Muscle of leg (tissue), 11 donors: ENCODE data around the gene SYT13. TPM values are rescaled to one million over a fixed set of nuclear protein-coding genes. Genes with fewer than 3 reads are reported as not detected.

Source experiments
- DNase-seq: peaks from one replicate; pipeline ENCODE4 v3.0.0; 2013
- H3K27ac ChIP-seq: one replicate; pipeline ENCODE4 v1.5.1; 2013; ENCODE audit warnings: mild to moderate bottlenecking, low read length, control low read depth
- H3K27me3 ChIP-seq: one replicate; pipeline ENCODE4 v1.6.1; 2013; ENCODE audit warnings: low read length; ENCODE audit not compliant: control insufficient read depth, insufficient read depth
- H3K36me3 ChIP-seq: one replicate; pipeline ENCODE4 v1.6.1; 2013; ENCODE audit warnings: low read length; ENCODE audit not compliant: control insufficient read depth, insufficient read depth
- H3K4me1 ChIP-seq: one replicate; pipeline ENCODE4 v1.6.1; 2013; ENCODE audit warnings: low read length; ENCODE audit not compliant: control insufficient read depth, insufficient read depth
- H3K4me3 ChIP-seq: one replicate; pipeline ENCODE4 v1.5.1; 2013; ENCODE audit warnings: low read length, control low read depth
- H3K9me3 ChIP-seq: replicated peaks from 2 replicates; pipeline ENCODE4 v1.6.1; 2013; ENCODE audit warnings: low read depth, low read length; ENCODE audit not compliant: control insufficient read depth
- WGBS: methylation state at CpG from one replicate; pipeline ENCODE4 v1.1.5; 2013; ENCODE audit warnings: missing lambda C conversion rate; ENCODE audit not compliant: insufficient coverage; 5-methylcytosine and 5-hydroxymethylcytosine counted together
- polyA plus RNA-seq, 8 donors: library from polyadenylated mRNA; unstranded; fragments of 120-200 nt; gene quantifications; one replicate each; pipeline versions ENCODE4 v1.2.1 to v1.2.3, GENCODE V29; 2013; ENCODE audit warnings: inconsistent platforms in 1 of 8, low replicate concordance in 1 of 8; ENCODE audit not compliant: insufficient read length in 8 of 8, insufficient read depth in 1 of 8
- total RNA-seq: library from RNA; stranded (reverse); fragments of 120-200 nt; gene quantifications from one replicate; pipeline ENCODE4 v1.2.4, GENCODE V29; 2013

Gene SYT13
- total and polyA plus RNA-seq, 9 donors = 0.49 to 1.9 (median 1.2) TPM

DNA sequence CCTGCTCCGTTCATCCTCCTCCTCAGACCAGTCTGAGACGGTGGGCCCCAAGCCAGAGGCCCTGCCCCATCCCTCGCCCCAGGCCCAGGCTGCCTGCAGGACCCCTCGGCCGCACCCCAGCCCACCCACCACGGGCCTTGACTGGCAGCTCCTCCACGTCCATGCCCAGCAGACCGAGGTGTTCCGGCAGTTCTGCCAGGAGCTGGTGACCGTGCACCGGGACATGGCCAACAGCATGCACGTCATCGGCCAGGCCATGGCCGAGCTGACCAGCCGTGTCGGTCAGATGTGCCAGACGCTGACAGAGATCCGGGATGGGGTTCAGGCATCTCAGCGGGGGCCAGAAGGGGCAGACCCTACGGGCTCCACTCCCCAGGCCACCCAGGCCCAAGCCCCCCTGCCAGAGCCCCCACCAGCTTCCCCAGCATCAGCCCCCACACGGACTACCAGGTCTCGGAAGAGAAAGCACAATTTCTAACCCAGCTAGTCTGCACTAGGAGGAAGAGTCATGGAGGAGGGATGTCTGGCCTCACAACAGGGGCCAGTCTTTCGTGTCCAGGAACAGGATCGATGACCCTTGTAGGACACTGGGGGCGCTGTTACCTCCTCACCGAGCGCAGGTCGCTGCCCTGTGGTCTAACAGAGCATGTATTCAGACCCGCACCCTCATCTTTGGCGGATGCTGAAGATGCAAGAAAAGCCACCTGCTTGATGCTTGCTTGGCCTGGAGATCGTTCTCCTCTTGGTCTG lies 73.4 kb downstream of the SYT13 start:
- Histone ChIP-seq H3K4me3 (no peak overlapping the region), H3K4me1 (peaks cover 59% of the 10 kb centered on the region), H3K36me3 (peaks cover 43% of the 10 kb centered on the region), H3K9me3 (no peaks in the 10 kb centered on the region), H3K27me3 (no peaks in the 10 kb centered on the region), H3K27ac (no peak overlapping the region)
- no peak for DNase-seq
- 77% methylated on average over 29 of the region's 31 CpGs for WGBS

DNA sequence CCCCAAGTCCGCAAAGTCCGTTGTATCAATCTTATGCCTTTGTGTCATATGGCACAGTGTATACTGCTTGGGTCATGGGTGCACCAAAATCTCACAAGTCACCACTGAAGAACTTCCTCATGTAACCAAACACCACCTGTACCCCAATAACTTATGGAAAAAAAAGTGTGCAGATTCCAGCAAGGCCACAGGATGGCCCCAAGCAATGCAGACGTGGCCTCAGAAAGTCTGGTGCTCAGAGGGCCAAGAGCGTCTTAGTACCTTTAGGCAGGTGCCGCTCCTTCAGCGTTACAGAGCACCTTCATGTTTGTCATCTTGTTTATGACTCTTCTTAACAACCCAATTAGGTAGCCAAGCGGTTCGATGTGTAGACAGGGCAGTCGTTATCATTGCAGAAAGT lies 74.4 kb downstream of the SYT13 start:
- Histone ChIP-seq H3K27me3 (no peaks in the 10 kb centered on the region), H3K4me3 (no peak overlapping the region), H3K4me1 (peaks cover 61% of the 10 kb centered on the region), H3K9me3 (no peaks in the 10 kb centered on the region), H3K27ac (no peak overlapping the region), H3K36me3 (peaks cover 50% of the 10 kb centered on the region)
- 77% methylated on average over 6 of the region's 9 CpGs for WGBS
- DNase-seq = no peak

DNA sequence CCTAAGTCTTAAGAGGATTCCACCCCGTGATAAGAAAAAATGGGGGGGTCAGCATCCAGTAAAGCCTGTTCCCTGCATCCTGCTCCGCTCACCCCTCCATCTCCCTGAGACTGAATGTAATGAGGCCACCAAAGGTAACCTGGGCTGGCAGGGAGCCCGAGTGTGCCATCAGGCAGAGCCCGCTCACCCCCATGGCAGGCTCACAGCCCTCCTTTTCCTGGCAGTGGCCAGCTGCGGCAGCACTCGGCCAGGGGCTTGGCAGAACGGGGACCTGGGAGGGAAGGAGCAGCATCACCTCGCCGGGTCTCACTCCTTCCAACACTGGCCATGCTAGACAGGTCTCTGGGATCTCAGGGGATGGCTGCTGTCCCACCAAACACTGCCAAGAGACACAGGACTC lies 75.3 kb downstream of the SYT13 start:
- H3K4me1 ChIP-seq = peaks cover 61% of the 10 kb centered on the region
- peaks cover 54% of the 10 kb centered on the region for H3K36me3 ChIP-seq
- H3K27me3 ChIP-seq = no peaks in the 10 kb centered on the region
- no peak overlapping the region for H3K4me3 ChIP-seq
- H3K27ac ChIP-seq = peak overlapping the region; percentile 95
- 80% methylated on average over 2 of the region's 9 CpGs for WGBS
- H3K9me3 ChIP-seq = no peaks in the 10 kb centered on the region
- no peak for DNase-seq

GRCh38 chr11:45209891-45210699 lies 76.0 kb downstream of the SYT13 start:
- H3K27ac ChIP-seq = peak overlapping the region; percentile 95
- H3K4me1 ChIP-seq = peaks cover 57% of the 10 kb centered on the region

DNA sequence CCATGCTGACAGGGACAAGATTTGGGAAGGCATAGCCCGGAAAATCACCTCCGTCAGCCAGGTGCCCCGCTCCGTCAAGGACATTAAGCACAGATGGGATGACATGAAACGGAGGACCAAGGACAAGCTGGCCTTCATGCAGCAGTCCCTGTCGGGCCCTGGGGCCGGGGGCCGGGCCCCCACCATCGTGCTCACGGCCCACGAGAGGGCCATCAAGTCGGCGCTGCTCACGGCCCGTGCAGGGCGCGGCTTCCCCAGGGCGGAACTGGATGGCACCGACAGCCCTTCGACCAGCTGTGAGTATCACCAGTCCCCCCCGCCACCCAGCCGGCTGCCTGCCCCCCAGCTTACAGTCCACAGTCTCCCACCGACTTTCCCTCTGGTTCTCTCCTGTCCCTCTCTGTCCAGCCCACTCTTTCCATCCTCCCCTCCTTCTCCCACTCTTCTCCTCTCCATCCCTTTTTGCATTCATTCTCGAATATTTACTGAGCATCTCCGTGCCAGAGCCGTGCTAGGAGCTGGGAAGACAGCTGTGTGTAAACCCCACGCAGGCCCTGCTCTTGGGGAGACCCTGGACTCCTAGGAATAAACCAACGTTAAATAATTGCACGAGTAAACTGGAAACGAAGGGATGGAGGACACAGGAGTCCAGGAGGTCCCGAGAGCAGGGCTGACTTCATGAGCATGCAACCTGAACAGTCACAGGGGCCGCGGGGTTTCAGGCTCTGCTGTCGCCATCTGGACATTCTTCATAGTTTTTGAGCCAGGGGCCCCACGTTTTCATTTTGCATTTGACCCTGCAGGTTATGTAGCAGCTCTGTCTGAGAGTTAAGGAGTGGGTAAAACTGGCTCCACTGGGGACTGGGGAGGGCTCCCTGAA lies 76.9 kb downstream of the SYT13 start:
- Histone ChIP-seq H3K4me1 (peaks cover 52% of the 10 kb centered on the region), H3K9me3 (no peaks in the 10 kb centered on the region), H3K27ac (peak overlapping the region; percentile 95), H3K4me3 (peak overlapping the region; percentile 3), H3K36me3 (peaks cover 59% of the 10 kb centered on the region), H3K27me3 (no peaks in the 10 kb centered on the region)
- peak; percentile 69 for DNase-seq
- WGBS = 36% methylated on average over 34 of the region's 35 CpGs

More at GRCh38 chr11:45209891-45210699, 76.0 kb downstream of the SYT13 start:
- no peaks in the 10 kb centered on the region for H3K27me3 ChIP-seq
- DNase-seq = peak; percentile 99
- peaks cover 56% of the 10 kb centered on the region for H3K36me3 ChIP-seq
- WGBS = 1% methylated on average over 22 of the region's 29 CpGs
- no peaks in the 10 kb centered on the region for H3K9me3 ChIP-seq
- peak overlapping the region; percentile 3 for H3K4me3 ChIP-seq

GRCh38 chr11:45208135-45208534 lies 78.0 kb downstream of the SYT13 start:
- 56% methylated on average over 2 of the region's 8 CpGs for WGBS
- peak overlapping the region; percentile 95 for H3K27ac ChIP-seq
- H3K4me1 ChIP-seq = peaks cover 45% of the 10 kb centered on the region
- H3K27me3 ChIP-seq = no peaks in the 10 kb centered on the region
- peaks cover 57% of the 10 kb centered on the region for H3K36me3 ChIP-seq
- H3K4me3 ChIP-seq = no peak overlapping the region
- peak; percentile 34 for DNase-seq
- H3K9me3 ChIP-seq = no peaks in the 10 kb centered on the region

GRCh38 chr11:45205978-45206377 lies 80.2 kb downstream of the SYT13 start:
- 43% methylated on average over 4 of the region's 7 CpGs for WGBS
- Histone ChIP-seq H3K9me3 (no peaks in the 10 kb centered on the region), H3K27ac (no peak overlapping the region)

DNA sequence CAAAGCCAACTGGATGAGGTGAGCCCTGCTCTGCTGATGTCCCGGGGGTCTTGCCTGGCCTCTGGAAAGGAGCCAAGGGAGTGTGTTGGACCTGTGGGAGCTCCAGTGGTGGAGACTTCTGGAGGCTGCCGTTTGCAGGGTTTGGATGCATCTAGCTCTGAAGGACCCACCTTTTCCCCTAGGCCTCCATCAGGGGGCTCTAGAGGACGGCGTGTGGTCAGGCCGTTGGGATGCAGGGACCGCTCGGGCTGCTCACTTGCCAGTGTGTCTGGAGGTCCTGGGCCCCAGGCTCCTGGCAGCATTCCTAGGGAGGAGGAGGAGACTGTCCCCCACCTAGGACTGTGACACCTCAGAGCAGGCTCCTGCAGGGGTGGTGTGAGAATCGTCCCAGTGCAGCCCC lies 81.4 kb downstream of the SYT13 start:
- Histone ChIP-seq H3K4me1 (peaks cover 25% of the 10 kb centered on the region), H3K27me3 (no peaks in the 10 kb centered on the region), H3K27ac (no peak overlapping the region), H3K4me3 (no peak overlapping the region), H3K9me3 (no peaks in the 10 kb centered on the region), H3K36me3 (peaks cover 41% of the 10 kb centered on the region)
- DNase-seq = peak; percentile 24
- 43% methylated on average over 3 of the region's 8 CpGs for WGBS

More at GRCh38 chr11:45205978-45206377, 80.2 kb downstream of the SYT13 start:
- no peaks in the 10 kb centered on the region for H3K27me3 ChIP-seq
- H3K4me3 ChIP-seq = no peak overlapping the region
- peaks cover 37% of the 10 kb centered on the region for H3K4me1 ChIP-seq
- peaks cover 39% of the 10 kb centered on the region for H3K36me3 ChIP-seq
- no peak for DNase-seq

GRCh38 chr11:45193695-45194094 lies 92.4 kb downstream of the SYT13 start:
- H3K4me3 ChIP-seq = no peak overlapping the region
- WGBS = 38% methylated on average over 5 of the region's 6 CpGs
- H3K36me3 ChIP-seq = peaks cover 26% of the 10 kb centered on the region
- peak; percentile 76 for DNase-seq
- H3K27ac ChIP-seq = peak overlapping the region; percentile 58
- peaks cover 2% of the 10 kb centered on the region for H3K9me3 ChIP-seq
- H3K27me3 ChIP-seq = no peaks in the 10 kb centered on the region
- peaks cover 12% of the 10 kb centered on the region for H3K4me1 ChIP-seq
